22Rv1 (cell line): ENCODE results near the gene PAX1.

Experiments
- CTCF ChIP-seq: fragments of 450-650 bp; IDR thresholded peaks from 2 replicates; pipeline ENCODE4 v1.5.1; 2017; ENCODE audit warnings: mild to moderate bottlenecking
- ZFX ChIP-seq: fragments of 450-650 bp; IDR thresholded peaks from 2 replicates; pipeline ENCODE4 v1.6.1; 2017; ENCODE audit warnings: antibody characterized with exemption, borderline replicate concordance

- no peak for TF ChIP-seq CTCF
- TF ChIP-seq ZFX, result no peak
Observed at GRCh38 chr20:21699216-21699508, 6.3 kb upstream of the PAX1 start.
